ENCODE data around the gene CDH18. TPM values are rescaled to one million over a fixed set of nuclear protein-coding genes. Genes with fewer than 3 reads are reported as not detected.

Gene CDH18
- total RNA-seq, 1 experiment from 2014 or later = 0.15 TPM

DNA sequence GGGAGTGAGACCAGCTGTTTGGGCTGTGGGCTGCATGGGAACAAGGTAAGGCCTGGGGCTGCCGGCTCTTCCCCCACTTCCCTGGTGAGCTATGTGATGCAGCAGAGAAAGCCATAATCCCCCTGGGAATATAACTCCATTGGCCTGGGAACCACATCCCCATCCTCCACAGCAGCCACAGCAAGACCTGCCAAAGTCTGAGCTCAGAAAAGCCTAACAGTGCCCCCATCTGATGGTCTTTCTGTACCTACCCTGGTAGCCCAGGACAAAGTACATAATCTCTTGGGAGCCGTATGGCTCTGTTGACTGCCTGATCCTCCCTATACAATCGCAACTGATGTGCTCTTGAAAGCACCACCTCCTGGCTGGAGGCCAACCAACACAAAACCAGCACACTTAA lies 432.6 kb downstream of the CDH18 start:
- TF ChIP-seq EZH2phosphoT487 (IDR thresholded peaks at IDR 0.05; ENCODE audit: borderline replicate concordance, low read length) (no peak), CTCF (conservative IDR thresholded peaks at IDR 0.05; ENCODE audit: low read depth, low read length) (no peak), EZH2 (IDR thresholded peaks at IDR 0.05; ENCODE audit: low read length, unreplicated experiment) (no peak)
- intact Hi-C loops (cut with micrococcal nuclease) = no loop called here
- no peak overlapping the region for H2AFZ ChIP-seq (ENCODE audit: low read length)
- ATAC-seq (no peak), DNase-seq (no peak)
- no peak overlapping the region for H3K4me3 ChIP-seq (ENCODE audit: low read length)
- no peaks in the 10 kb centered on the region for H3K79me2 ChIP-seq (ENCODE audit: low read length)
- CTCF ChIA-PET = no interaction called here
- no peaks in the 10 kb centered on the region for H3K9me2 ChIP-seq (replicated peaks; ENCODE audit: low read length)
- H3K27me3 ChIP-seq (ENCODE audit: low read length) = no peaks in the 10 kb centered on the region
- no peak overlapping the region for H3K4me2 ChIP-seq (ENCODE audit: low read length)
- POLR2A ChIA-PET (ENCODE audit: unreplicated experiment) = no interaction called here
- H3K9ac ChIP-seq (ENCODE audit: low read length) = no peak overlapping the region
- no peaks in the 10 kb centered on the region for H3K4me1 ChIP-seq (ENCODE audit: insufficient read depth, low read length)
- H4K20me1 ChIP-seq (ENCODE audit: low read length) = no peaks in the 10 kb centered on the region
- H3K36me3 ChIP-seq (ENCODE audit: low read depth, low read length) = no peaks in the 10 kb centered on the region
- no peak overlapping the region for H3K27ac ChIP-seq (ENCODE audit: low read length)
- H3F3A ChIP-seq (ENCODE audit: low read length, unreplicated experiment) = no peaks in the 10 kb centered on the region
- H3K9me3 ChIP-seq (ENCODE audit: low read length) = no peaks in the 10 kb centered on the region; the same call in 1 of the 2 replicates
- no TSS peak for BruUV-seq (replicated peaks)

GRCh38 chr5:19554524-19554923 lies 433.5 kb downstream of the CDH18 start:
- Histone ChIP-seq H3K9me3 (ENCODE audit: low read length) (no peaks in the 10 kb centered on the region; the same call in 1 of the 2 replicates), H3K36me3 (ENCODE audit: low read depth, low read length) (no peaks in the 10 kb centered on the region), H4K20me1 (ENCODE audit: low read length) (no peaks in the 10 kb centered on the region), H3K79me2 (ENCODE audit: low read length) (no peaks in the 10 kb centered on the region), H3K27ac (ENCODE audit: low read length) (no peak overlapping the region), H3K4me3 (ENCODE audit: low read length) (no peak overlapping the region), H3F3A (ENCODE audit: low read length, unreplicated experiment) (no peaks in the 10 kb centered on the region), H2AFZ (ENCODE audit: low read length) (no peak overlapping the region), H3K4me1 (ENCODE audit: insufficient read depth, low read length) (no peaks in the 10 kb centered on the region), H3K4me2 (ENCODE audit: low read length) (no peak overlapping the region), H3K27me3 (ENCODE audit: low read length) (no peaks in the 10 kb centered on the region), H3K9me2 (replicated peaks; ENCODE audit: low read length) (no peaks in the 10 kb centered on the region), H3K9ac (ENCODE audit: low read length) (no peak overlapping the region)
- ChIA-PET CTCF (no interaction called here), POLR2A (ENCODE audit: unreplicated experiment) (no interaction called here)
- ATAC-seq (no peak), DNase-seq (no peak)
- no TSS peak for BruUV-seq (replicated peaks)
- intact Hi-C loops (cut with micrococcal nuclease) = no loop called here
- TF ChIP-seq EZH2phosphoT487 (IDR thresholded peaks at IDR 0.05; ENCODE audit: borderline replicate concordance, low read length) (no peak), CTCF (conservative IDR thresholded peaks at IDR 0.05; ENCODE audit: low read depth, low read length) (no peak), EZH2 (IDR thresholded peaks at IDR 0.05; ENCODE audit: low read length, unreplicated experiment) (no peak)

- H3K9me3 ChIP-seq (ENCODE audit: low read length) = no peaks in the 10 kb centered on the region
- H3F3A ChIP-seq (ENCODE audit: low read length, unreplicated experiment) = no peaks in the 10 kb centered on the region
- H3K4me2 ChIP-seq (ENCODE audit: low read length) = no peak overlapping the region
- no peak for TF ChIP-seq EZH2 (IDR thresholded peaks at IDR 0.05; ENCODE audit: low read length, unreplicated experiment)
- no peak for TF ChIP-seq CTCF (conservative IDR thresholded peaks at IDR 0.05; ENCODE audit: low read depth, low read length)
- TF ChIP-seq EZH2phosphoT487 (IDR thresholded peaks at IDR 0.05; ENCODE audit: borderline replicate concordance, low read length) = no peak
- BruUV-seq (replicated peaks) = no TSS peak
- ChIA-PET POLR2A (ENCODE audit: unreplicated experiment) (no interaction called here), CTCF (no interaction called here)
- no peaks in the 10 kb centered on the region for H4K20me1 ChIP-seq (ENCODE audit: low read length)
- DNase-seq (peak; percentile 34), ATAC-seq (no peak)
- no peak overlapping the region for H3K27ac ChIP-seq (ENCODE audit: low read length)
- H3K27me3 ChIP-seq (ENCODE audit: low read length) = no peaks in the 10 kb centered on the region
- intact Hi-C loops (cut with micrococcal nuclease) = no loop called here
- H3K36me3 ChIP-seq (ENCODE audit: low read depth, low read length) = no peaks in the 10 kb centered on the region
- H3K9ac ChIP-seq (ENCODE audit: low read length) = no peak overlapping the region
- no peaks in the 10 kb centered on the region for H3K79me2 ChIP-seq (ENCODE audit: low read length)
- H3K9me2 ChIP-seq (replicated peaks; ENCODE audit: low read length) = no peaks in the 10 kb centered on the region
- no peaks in the 10 kb centered on the region for H3K4me1 ChIP-seq (ENCODE audit: insufficient read depth, low read length)
- H3K4me3 ChIP-seq (ENCODE audit: low read length) = no peak overlapping the region
- H2AFZ ChIP-seq (ENCODE audit: low read length) = no peak overlapping the region
Observed at GRCh38 chr5:19547640-19548039, 440.4 kb downstream of the CDH18 start.
